GF-D8 (cell line): ENCODE measurements around the gene METRNL.
A peak's percentile ranks its signal among the peaks of the same experiment; 100 is the strongest.

Source experiments
- DNase-seq: peaks from one replicate; lab custom pipeline; 2025; lab: John Stamatoyannopoulos, UW

The METRNL gene

GRCh38 chr17:83080579-83080857, 1.1 kb downstream of the METRNL start:
- DNase-seq: no peak

GRCh38 chr17:83080858-83081683, 1.7 kb downstream of the METRNL start:
- DNase-seq: no peak

DNA sequence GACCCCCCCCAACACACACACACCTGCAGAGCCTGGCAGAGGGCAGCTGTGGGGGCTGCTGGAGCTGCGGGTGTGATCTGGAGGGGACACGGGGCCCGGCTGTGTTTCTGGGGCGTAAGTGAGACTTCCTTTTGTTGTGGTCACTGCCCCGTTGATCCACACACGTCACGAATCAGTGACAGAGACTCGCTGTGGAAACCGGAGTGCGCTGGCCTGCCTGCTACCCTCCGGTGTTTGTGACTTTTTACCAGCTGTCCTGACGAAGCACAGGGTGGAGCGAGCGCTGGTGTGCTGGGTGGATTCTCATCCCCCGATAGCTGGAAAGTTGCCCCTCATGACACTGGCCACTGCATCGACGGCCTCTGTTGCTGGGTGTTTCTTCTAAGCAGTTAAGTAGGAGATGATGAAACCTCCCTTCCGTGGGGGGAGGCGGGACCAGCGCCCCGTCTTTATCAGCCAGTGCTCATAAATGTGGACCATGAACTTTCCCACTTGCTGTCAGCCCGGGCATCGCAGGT, 2.3 kb downstream of the METRNL start:
- DNase-seq: no peak

- DNase-seq: no peak
These were observed 3.0 kb downstream of the METRNL start for GRCh38 chr17:83082424-83082823.

DNA sequence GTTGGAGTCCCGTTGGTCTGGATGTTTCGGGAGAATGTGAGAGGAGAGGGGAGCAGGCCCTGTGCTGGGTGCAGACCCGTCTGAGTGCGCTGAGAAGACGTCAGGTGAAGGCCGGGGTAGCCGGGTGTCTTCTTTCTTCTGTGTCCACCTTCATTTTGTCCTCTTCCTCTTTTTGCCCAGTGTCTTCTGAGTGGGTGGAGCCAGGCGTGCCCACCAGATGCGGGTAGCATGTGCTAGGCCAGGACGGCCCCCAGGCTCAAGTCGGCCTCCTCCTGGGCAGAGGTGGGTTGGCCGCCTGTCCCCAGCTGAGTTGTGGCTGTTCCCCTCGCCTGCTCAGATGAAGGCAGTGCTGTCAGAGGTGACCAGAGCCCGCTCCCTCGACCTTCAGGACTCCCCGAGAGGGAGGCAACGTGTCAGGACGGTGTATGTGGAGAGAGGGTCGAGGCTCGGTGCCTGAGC, 3.5 kb downstream of the METRNL start:
- DNase-seq: no peak

- DNase-seq: peak; percentile 17
These were observed 4.2 kb downstream of the METRNL start for GRCh38 chr17:83083368-83084201.

DNA sequence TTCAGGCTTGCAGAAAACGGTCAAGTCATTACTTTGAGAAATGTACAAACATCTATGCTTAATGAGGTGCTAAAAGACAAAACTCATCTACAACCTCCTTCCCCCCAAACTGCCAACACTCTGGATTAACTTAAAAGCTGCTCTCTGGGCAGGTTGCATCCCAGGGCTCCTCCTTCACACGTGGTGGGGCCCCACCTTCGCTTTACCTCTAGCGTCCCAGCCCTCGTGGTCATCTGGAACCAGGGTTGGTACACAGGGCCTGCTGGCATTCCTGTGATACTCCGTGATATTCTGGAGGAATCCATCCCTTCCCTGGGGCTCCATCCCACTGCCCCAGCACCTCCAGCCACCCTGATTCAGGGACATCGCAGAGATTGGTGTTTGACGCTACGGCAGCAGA, 4.8 kb downstream of the METRNL start:
- DNase-seq: no peak

DNA sequence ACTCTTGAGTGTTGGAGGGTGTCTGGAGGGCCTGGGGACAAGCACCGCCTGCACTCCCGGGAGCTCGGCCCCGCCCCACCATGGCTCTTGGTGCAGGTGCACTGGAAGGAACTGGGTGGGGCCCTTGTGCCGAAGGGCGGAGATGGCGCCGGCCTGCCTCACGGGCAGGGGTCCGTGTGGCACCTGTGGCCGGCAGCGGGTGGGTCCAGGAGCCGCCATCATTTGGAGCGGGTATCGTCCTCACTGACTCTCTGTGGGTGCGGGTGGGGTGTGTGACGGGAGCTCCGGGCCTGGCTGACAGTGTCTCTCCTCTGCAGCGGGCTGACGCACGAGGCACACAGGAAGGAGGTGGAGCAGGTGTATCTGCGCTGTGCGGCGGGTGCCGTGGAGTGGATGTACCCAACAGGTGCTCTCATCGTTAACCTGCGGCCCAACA, 5.2 kb downstream of the METRNL start:
- DNase-seq: no peak

- DNase-seq: no peak
These were observed 5.7 kb downstream of the METRNL start for GRCh38 chr17:83085103-83085502.

DNA sequence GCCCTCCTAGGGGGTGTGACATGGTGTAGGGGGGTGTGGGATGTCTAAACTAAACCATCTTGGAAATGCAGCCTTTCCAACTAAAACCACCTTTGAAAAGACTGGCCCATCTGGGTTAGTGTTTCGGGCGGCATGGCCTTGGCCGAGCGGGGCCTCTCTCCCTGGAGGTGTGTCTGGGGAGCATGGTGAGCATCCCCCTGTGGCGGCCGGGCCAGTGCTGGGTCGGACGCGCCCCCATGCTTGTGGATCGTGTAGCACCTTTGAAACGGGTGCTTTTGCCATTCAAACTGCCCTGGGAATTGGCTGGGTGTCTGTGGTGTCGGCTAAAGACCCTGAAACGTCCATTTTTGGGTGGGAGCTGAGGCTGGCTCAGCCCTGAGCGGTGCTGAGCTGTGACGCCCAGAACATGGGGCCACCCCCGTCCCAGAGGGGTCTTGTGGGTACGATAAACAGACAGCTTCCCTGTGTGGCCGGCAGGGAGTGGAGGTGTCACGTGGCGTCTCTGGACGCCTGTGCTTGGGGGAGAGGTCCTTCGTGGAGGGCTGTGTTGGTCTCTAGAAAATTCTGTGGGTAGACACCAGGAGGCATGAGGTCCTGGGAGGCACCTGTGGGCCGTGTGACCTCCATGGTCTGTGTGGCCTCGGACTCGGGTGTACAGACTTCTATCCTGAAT, 6.3 kb downstream of the METRNL start:
- DNase-seq: no peak

DNA sequence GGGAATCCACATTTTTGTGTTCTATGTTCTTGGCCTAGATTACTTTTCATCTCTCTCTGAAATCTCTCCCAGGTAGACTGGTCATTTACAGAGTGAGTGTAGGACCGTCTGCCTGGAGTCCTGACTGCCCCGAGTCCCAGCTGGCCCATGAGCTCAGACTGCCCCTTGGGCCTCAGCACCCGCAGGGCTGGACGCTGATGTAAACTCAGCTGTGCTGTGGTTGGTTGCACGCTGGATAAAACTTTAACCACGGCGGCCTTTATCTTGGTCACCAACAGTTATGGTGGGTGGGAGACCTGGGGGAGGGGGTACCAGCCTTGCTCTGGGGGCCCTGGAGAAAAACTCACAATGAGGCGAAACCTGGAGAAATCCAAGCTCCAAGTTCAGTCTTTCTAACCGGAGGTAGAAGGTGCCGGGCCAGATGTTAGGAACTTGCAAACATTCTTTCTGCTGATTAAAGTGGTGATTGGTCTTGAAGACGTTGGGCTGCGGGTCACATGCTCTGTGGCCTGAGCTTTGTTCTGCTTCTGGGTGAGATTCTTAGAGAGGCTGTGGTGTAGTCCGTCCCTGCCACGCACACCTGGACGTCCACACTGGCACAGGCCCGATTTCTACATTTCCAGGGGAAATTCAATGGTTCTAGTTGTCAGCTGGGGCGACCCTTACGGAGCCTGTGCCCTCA, 6.9 kb downstream of the METRNL start:
- DNase-seq: peak; percentile 45

GRCh38 chr17:83086907-83087787, 7.7 kb downstream of the METRNL start:
- DNase-seq: no peak

DNA sequence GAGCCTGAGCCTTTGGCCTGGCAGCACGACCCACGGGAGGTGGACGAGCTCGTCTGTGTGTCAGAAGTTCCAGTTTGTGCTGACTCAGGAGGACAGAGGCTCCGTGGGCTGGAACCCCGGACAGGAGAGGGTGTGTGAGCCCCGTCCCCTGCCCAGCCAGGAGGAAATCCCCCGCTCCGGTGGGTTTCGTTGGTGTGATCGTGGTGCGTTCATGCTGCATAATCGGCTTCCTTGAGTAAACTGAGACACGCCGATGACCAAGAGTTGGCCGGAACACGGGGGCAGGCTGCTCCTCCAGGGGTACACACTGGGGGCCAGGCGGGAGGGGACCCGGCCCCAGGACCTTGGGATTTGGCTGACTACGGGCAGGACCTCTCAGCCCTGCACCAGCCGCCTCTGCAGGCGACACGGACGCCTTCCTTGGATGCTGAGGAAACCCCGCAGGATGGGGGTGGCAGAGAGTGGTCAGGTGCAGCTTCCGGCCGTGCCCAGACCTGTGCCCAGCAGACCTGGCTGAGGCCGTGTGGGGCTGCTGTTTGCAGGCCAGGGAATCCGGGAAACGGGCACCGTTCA, 8.5 kb downstream of the METRNL start:
- DNase-seq: no peak

GRCh38 chr17:83088451-83088850, 9.0 kb downstream of the METRNL start:
- DNase-seq: no peak

GRCh38 chr17:83088909-83089308, 9.5 kb downstream of the METRNL start:
- no peak for DNase-seq

GRCh38 chr17:83089328-83090132, 10.1 kb downstream of the METRNL start:
- DNase-seq: no peak

- no peak for DNase-seq
These were observed 11.2 kb downstream of the METRNL start for GRCh38 chr17:83090444-83091256.

DNA sequence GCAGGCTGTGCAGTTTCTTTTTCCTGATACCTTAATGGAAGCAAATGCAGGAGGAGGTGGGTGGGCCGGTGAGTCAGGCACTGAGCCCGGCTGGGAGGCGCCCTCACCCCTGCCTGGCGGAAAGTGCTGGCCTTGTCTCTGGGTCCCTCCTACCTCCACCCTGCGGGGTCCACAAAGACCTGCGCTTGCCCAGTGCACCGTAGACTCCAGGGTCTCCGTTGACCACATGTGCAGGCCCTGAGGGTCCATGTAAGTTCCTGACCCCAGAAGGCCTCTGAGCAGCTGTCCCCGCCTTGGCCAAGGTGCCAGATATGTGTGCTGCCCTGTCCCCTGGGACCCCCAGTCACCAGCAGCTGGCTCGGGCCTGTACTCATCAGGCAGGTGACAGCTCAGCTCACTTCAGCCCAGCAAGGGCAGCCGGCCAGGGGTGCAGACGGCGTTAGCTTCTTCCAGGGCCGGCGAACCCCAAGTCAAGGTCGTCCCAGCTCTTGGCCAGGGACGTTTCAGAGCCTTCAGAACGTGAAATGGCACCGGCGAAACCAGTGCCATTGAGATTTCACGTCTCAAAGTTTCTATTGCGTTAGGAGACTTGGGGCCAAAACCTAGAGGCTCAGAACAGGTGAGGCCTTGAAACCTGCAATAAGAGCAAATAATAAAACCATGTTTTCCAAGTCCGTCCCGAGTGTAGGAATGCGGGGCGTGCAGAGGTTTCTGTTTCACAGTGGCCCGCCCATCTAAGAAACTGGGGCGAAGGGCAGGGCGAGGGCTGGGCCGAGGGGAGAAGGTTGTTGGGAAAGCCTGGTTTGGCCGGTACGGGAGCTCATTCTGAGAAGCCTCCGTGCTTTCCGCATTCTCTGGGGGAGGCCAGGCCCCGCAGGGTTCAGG, 12.1 kb downstream of the METRNL start:
- DNase-seq: no peak
